Limb (tissue), 2 donors: ENCODE data around the gene FAM89B.
"Not testable (repeated sequence)": the region's sequence is repeated elsewhere in the genome, so short reads cannot be mapped to it uniquely, and the experiment has no call there.

Experiments
- DNase-seq, 2 donors: peaks; one replicate each; pipeline ENCODE4 v3.0.0-alpha.2; 2016; ENCODE audit errors: extremely low spot score in 2 of 2

Gene FAM89B

GRCh38 chr11:65556470-65557279 is 15.7 kb upstream of the FAM89B start:
- no peak for DNase-seq

GRCh38 chr11:65557280-65558001 is 14.9 kb upstream of the FAM89B start:
- DNase-seq = no peak

GRCh38 chr11:65558002-65558929 is 14.1 kb upstream of the FAM89B start, which contains the start of gene LTBP3:
TSS of gene LTBP3 (minus strand) at chr11:65558359. CDS start at chr11:65557959, 400 bp downstream.
- DNase-seq = peak; percentile 82 to 88

- peak in 1 of 2 donors; percentile 82 for DNase-seq
These were observed 13.3 kb upstream of the FAM89B start for GRCh38 chr11:65558930-65559509.

- no peak for DNase-seq
These were observed 12.8 kb upstream of the FAM89B start for GRCh38 chr11:65559535-65559934.

GRCh38 chr11:65559951-65560537 is 12.3 kb upstream of the FAM89B start:
- DNase-seq = no peak

- no peak for DNase-seq
These were observed 11.6 kb upstream of the FAM89B start for GRCh38 chr11:65560555-65561418.

GRCh38 chr11:65562020-65562419 is 10.3 kb upstream of the FAM89B start:
- DNase-seq = no peak

GRCh38 chr11:65562788-65563187 is 9.6 kb upstream of the FAM89B start:
- no peak for DNase-seq

GRCh38 chr11:65563601-65564000 is 8.7 kb upstream of the FAM89B start:
- DNase-seq = no peak

GRCh38 chr11:65564879-65565559 is 7.3 kb upstream of the FAM89B start:
- not testable (repeated sequence) for DNase-seq

- DNase-seq = no peak
These were observed 6.5 kb upstream of the FAM89B start for GRCh38 chr11:65565624-65566453.

GRCh38 chr11:65569164-65569972 is 3.0 kb upstream of the FAM89B start:
- DNase-seq = no peak

- peak; percentile 95 to 97 for DNase-seq
These were observed 2.1 kb upstream of the FAM89B start, which contains the start of gene ZNRD2 for GRCh38 chr11:65569973-65570918. TSS of gene ZNRD2 (plus strand) at chr11:65570477. CDS start at chr11:65570492, 15 bp downstream.

GRCh38 chr11:65571420-65571819 is 918 bp upstream of the FAM89B start:
- no peak for DNase-seq

- DNase-seq = no peak
These were observed 398 bp upstream of the FAM89B start for GRCh38 chr11:65571940-65572339.
